VCaP (cell line): ENCODE results near the gene ZNF823.

ENCODE experiments used
- H3K27ac ChIP-seq: fragments of 450-650 bp; 2 replicates; pipeline ENCODE4 v1.5.1; 2017
- CTCF ChIP-seq: fragments of 450-650 bp; conservative IDR thresholded peaks from 2 replicates; pipeline ENCODE4 v1.5.1; 2017; ENCODE audit warnings: mild to moderate bottlenecking, moderate library complexity

ZNF823 gene

DNA sequence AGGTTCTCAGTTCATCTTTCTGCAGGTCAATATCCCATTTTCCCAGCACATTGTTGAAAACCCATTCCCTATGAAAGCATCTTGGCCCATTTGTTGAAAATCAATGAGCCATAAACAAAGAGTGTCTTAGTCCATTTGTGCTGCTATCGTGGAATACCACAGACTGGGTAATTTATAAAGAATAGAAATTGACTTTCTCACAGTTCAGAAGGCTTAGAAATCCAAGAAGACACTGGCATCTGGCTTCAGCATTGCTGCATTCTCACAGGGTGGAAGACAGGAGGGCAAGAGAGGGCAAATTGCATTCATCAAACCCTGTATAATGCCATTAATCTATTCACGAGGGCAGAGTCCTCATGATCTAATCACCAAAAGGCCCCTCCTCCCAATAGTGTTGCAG, 34.1 kb downstream of the ZNF823 start:
- no peak overlapping the region for H3K27ac ChIP-seq
- TF ChIP-seq CTCF = no peak

DNA sequence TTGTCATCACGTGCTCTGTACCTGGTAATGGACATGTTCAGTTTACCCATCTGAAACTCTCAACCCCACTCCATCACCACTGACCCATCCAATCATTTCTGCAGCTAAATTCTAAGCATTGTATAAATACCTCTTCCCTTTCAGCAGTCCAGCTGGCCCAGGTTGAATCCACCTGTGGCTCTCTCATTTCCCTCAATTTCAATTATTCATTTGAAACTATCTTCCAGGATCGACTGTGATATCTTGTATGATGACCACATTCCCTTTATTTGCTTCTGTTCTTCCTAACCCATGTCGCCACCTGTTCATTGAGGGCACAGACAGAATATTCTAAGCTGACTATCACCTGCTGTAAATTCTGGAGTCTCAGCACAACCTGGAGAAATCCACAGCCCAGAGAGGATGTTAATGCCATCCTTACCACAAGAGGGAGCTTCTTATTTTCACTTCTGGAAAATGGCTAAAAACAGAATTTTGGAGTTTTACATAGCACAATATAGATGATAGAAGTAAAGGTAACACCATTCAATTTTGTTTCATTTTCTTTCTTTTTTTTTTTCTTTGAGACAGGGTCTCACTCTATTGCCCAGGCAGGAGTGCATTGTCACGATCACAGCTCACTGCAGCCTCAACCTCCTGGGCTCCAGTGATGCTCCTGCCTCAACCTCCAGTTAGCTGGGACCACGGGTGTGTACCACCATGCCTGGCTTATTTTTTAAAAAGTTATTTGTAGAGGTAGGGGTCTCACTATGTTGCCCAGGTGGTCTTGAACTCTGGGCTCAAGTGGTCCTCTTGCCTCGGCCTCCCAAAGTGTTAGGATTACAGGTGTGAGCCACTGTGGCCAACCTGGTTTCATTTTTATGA, 38.6 kb downstream of the ZNF823 start:
- TF ChIP-seq CTCF = peak; percentile 86
- peak overlapping the region; percentile 14; the same call in 1 of the 2 replicates for H3K27ac ChIP-seq

DNA sequence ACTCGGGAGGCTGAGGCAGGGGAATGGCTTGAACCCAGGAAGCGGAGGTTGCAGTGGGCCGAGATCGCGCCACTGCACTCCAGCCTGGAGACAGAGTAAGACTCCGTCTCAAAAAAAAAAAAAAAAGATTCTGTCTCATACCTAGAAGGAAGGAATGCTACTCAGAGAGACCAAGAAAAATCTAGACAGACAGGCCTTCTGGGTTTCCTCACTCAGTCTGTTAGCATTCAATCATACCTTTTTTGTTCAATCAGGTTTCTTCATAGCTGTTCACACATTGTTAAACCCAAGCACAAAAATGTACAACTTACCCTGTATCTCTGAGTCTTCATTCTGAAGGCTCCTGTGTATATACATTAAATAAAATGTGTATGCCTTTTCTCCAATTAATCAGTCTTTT, 40.5 kb downstream of the ZNF823 start:
- no peak for TF ChIP-seq CTCF
- H3K27ac ChIP-seq = no peak overlapping the region

- TF ChIP-seq CTCF = no peak
- H3K27ac ChIP-seq = peak overlapping the region; percentile 37; the same call in 1 of the 2 replicates
Measured at GRCh38 chr19:11697284-11697855, 41.4 kb downstream of the ZNF823 start.

- no peak for TF ChIP-seq CTCF
- H3K27ac ChIP-seq = peak overlapping the region; percentile 85
Measured at GRCh38 chr19:11694533-11695439, 44.0 kb downstream of the ZNF823 start.

DNA sequence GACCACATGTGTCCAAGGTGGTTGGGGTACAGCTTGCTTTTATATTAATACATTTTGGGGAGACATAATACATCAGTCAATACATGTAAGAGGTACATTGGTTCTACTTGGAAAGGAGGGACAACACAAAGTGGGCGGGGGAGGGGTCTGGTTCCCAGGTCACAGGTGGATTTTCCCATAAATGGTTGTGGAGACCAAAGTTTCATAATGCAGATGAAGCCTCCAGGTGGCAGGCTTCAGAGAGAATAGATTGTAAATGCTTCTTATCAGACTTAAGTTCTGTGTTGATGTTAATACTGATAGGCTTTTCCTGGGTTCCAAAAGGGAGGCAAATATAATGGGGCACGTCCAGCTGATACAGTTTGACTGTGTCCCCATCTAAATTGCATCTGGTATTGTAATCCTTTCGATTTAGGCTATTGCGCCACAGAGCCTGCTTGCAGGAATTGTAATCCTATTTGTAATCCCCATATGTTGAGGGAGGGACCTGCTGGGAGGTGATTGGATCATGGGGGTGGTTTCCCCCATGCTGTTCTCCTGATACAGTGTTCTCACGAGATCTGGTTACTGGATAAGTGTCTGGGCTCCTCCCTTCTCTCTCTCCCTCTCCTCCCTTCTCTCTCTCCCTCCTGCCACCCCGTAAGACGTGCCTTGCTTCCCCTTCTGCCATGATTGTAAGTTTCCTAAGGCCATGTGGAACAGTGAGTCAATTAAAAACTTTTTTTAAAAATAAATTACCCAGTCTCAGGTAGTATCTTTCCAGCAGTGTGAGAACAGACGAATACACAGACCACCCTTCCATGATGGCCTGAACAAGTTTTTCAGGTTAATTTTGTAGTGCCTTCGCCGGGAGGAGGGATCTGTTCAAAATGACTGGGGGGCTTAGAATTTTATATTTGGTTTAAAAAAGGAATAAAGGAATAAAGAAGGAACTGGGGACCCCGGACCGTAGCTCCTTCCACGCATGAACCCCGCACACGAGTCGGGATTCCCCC, 44.9 kb downstream of the ZNF823 start:
- H3K27ac ChIP-seq = peak overlapping the region; percentile 85
- TF ChIP-seq CTCF = peak; percentile 68
